K562 (cell line): Measurements from ENCODE around the gene KCNK7.

Experiments used
- FOS ChIP-seq: IDR thresholded peaks from 3 replicates; pipeline ENCODE4 v1.6.1; 2011; ENCODE audit not compliant: insufficient read length; ENCODE audit errors: extremely low read depth
- MCM5 ChIP-seq: fragments of 450-650 bp; IDR thresholded peaks from 2 replicates; pipeline ENCODE4 v1.6.1; 2016; ENCODE audit warnings: low read depth
- NFATC3 ChIP-seq: fragments of 450-650 bp; IDR thresholded peaks from 2 replicates; pipeline ENCODE4 v1.6.1; 2017; ENCODE audit warnings: mild to moderate bottlenecking
- POLR2H ChIP-seq: IDR thresholded peaks from 2 replicates; pipeline ENCODE4 v1.6.1; 2016; ENCODE audit warnings: missing genetic modification characterization, low read depth, mild to moderate bottlenecking, control low read depth, missing compliant biosample characterization, moderate library complexity
- RFX1 ChIP-seq: fragments of 450-650 bp; IDR thresholded peaks from 2 replicates; pipeline ENCODE4 v1.6.1; 2016; ENCODE audit warnings: mild to moderate bottlenecking, moderate library complexity
- RFX5 ChIP-seq: IDR thresholded peaks from 2 replicates; pipeline ENCODE4 v1.6.1; 2011; ENCODE audit warnings: low read depth, mild to moderate bottlenecking, improper control_type of control experiment, low read length
- TF ChIP-seq, protein P1 (sequence below): fragments of 450-650 bp; IDR thresholded peaks from 2 replicates; pipeline ENCODE4 v1.6.1; 2016; ENCODE audit warnings: borderline replicate concordance

- TF ChIP-seq RFX5 (no peak), MCM5 (no peak), NFATC3 (no peak), FOS (no peak), POLR2H (tag) (no peak), RFX1 (no peak)
- TF ChIP-seq, protein P1, sequence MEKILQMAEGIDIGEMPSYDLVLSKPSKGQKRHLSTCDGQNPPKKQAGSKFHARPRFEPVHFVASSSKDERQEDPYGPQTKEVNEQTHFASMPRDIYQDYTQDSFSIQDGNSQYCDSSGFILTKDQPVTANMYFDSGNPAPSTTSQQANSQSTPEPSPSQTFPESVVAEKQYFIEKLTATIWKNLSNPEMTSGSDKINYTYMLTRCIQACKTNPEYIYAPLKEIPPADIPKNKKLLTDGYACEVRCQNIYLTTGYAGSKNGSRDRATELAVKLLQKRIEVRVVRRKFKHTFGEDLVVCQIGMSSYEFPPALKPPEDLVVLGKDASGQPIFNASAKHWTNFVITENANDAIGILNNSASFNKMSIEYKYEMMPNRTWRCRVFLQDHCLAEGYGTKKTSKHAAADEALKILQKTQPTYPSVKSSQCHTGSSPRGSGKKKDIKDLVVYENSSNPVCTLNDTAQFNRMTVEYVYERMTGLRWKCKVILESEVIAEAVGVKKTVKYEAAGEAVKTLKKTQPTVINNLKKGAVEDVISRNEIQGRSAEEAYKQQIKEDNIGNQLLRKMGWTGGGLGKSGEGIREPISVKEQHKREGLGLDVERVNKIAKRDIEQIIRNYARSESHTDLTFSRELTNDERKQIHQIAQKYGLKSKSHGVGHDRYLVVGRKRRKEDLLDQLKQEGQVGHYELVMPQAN = no peak
Measured at GRCh38 chr11:65579291-65579690, 16.3 kb downstream of the KCNK7 start.
